Upper lobe of left lung (tissue), 6 donors: ENCODE results near the gene FUT6. TPM values are rescaled to one million over a fixed set of nuclear protein-coding genes. Genes with fewer than 3 reads are reported as not detected.
A peak's percentile ranks its signal among the peaks of the same experiment; 100 is the strongest.

Experiments used
- ATAC-seq, 2 donors: fragments of 200-7000 bp; cut with Tn5 transposase; one replicate each; pipeline ENCODE4 v1.9.1; 2022; ENCODE audit warnings: mild to moderate bottlenecking in 2 of 2, moderate library complexity in 2 of 2; ENCODE audit not compliant: low FRiP score in 2 of 2
- DNase-seq, 2 donors: peaks; one replicate each; pipeline ENCODE4 v3.0.0-alpha.2; 2019 to 2020
- H3K27ac ChIP-seq, 4 donors: fragments of 200-600 bp; sonication (generic); one replicate each; pipeline ENCODE4 v1.5.1; 2016 to 2019
- H3K27me3 ChIP-seq, 4 donors: fragments of 200-600 bp; sonication (generic); one replicate each; pipeline ENCODE4 v1.5.1; 2017 to 2019
- H3K36me3 ChIP-seq, 4 donors: fragments of 200-600 bp; sonication (generic); one replicate each; pipeline ENCODE4 v1.5.1; 2016 to 2019
- H3K4me1 ChIP-seq, 4 donors: fragments of 200-600 bp; sonication (generic); one replicate each; pipeline ENCODE4 v1.5.1; 2018 to 2019
- H3K4me3 ChIP-seq, 4 donors: fragments of 200-600 bp; sonication (generic); one replicate each; pipeline ENCODE4 v1.5.1; 2017 to 2019; ENCODE audit warnings: mild to moderate bottlenecking in 2 of 4, moderate library complexity in 1 of 4
- H3K9me3 ChIP-seq, 4 donors: fragments of 200-600 bp; sonication (generic); one replicate each; pipeline ENCODE4 v1.5.1; 2018 to 2019
- CTCF ChIP-seq, 6 experiments: fragments of 450-650 bp in 4 of 6; fragments of 200-600 bp in 2 of 6; sonication (generic) in 2 of 6; IDR thresholded peaks; one replicate each; pipeline ENCODE4 v1.5.1; 2016 to 2019; ENCODE audit warnings: antibody characterized with exemption in 6 of 6
- EP300 ChIP-seq, 4 donors: sonication (generic); formaldehyde crosslinking; IDR thresholded peaks; one replicate each; pipeline ENCODE4 v1.5.1; 2017; ENCODE audit warnings: antibody characterized with exemption in 4 of 4, control low read depth in 2 of 4
- POLR2A ChIP-seq, 4 donors: fragments of 450-650 bp; IDR thresholded peaks; one replicate each; pipeline ENCODE4 v1.5.1; 2016 to 2017; ENCODE audit warnings: antibody characterized with exemption in 4 of 4, mild to moderate bottlenecking in 2 of 4
- POLR2AphosphoS5 ChIP-seq, 2 donors: sonication (generic); formaldehyde crosslinking; IDR thresholded peaks; one replicate each; pipeline ENCODE4 v1.5.1; 2017; ENCODE audit warnings: antibody characterized with exemption in 2 of 2
- WGBS, 2 donors: methylation state at CpG; one replicate each; pipeline ENCODE4 v1.1.5; 2017 to 2018; 5-methylcytosine and 5-hydroxymethylcytosine counted together
- total RNA-seq, 6 donors: library from RNA; depleted of rRNA in 4 of 6; stranded (reverse); fragments of >200 nt in 4 of 6; gene quantifications; one replicate each; pipeline versions ENCODE4 v1.1.0 to v1.2.1, GENCODE V29; 2016 to 2021
- donor health status: DM: no; HTN: no; CAD: no; lungs with moderate emphysema.
- donor health status: DM: no; HTN: yes; CAD: no; lungs with severe emphysema.

Gene FUT6
- total RNA-seq, 6 donors from 2014 or later: 0.30 to 3.6 (median 0.82) TPM

DNA sequence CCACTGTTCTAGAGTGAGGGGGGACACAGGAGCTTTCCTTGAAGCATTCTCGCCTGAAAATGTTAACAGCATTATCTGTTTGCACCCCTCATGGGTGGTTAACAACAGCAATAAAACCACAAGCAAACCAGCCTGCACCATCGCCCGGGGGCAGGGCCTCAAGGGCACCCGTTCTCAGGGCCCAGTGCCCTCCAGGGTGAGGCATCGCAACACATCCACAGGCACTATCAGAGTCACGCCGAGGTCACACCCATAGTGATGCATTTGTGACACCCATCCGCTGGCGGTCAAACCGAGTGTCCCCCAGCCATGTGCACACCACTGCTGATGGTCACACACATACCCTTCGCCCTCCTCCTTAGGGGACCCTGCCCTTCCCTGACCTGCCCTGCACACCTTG is 26.3 kb upstream of the FUT6 start:
- H3K36me3 ChIP-seq: no peaks in the 10 kb centered on the region
- TF ChIP-seq POLR2AphosphoS5 (IDR thresholded peaks at IDR 0.05) (no peak), CTCF (IDR thresholded peaks at IDR 0.05) (no peak), EP300 (IDR thresholded peaks at IDR 0.05) (no peak), POLR2A (IDR thresholded peaks at IDR 0.05) (no peak)
- no peaks in the 10 kb centered on the region for H3K4me1 ChIP-seq
- DNase-seq: no peak
- 85 to 88% methylated on average over 7 to 11 of the region's 11 CpGs for WGBS, 2 donors
- H3K4me3 ChIP-seq: no peak overlapping the region
- ATAC-seq: no peak
- H3K27ac ChIP-seq: no peak overlapping the region
- H3K27me3 ChIP-seq: no peaks in the 10 kb centered on the region
- H3K9me3 ChIP-seq: no peaks in the 10 kb centered on the region

DNA sequence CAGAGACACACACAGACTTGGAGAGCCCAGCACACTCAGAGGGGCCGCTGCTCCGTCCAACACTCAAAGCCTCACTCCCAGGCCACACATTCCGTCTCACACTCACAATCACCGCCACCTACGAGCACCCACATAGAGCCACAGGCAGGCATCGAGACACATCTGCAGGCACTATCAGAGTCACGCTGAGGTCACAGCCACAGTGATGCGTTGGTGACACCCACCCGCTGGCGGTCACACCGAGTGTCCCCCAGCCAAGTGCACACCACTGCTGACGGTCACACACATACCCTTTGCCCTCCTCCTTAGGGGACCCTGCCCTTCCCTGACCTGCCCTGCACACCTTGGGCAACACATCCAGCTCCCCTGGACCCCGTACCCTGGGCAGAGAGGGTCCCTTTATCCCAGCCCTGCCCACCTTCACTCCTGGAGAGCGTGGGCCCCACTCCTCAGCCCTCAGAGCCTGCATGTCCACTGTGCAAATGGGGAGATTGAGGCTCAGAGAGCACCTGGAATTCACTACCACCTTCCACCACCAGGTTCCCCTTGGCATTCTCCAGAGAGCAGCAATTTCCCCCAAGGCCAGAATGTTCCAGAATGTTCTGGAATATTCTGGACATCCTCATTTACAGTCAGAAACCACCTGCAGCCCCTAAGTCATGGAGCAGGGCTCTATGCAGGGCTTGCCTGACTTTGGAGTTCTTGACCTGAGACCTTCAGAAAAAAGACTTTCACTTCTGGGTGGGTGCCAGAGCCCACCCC is 25.4 kb upstream of the FUT6 start:
- H3K4me1 ChIP-seq: no peaks in the 10 kb centered on the region
- H3K9me3 ChIP-seq: no peaks in the 10 kb centered on the region
- no peaks in the 10 kb centered on the region for H3K27me3 ChIP-seq
- no peaks in the 10 kb centered on the region for H3K36me3 ChIP-seq
- H3K27ac ChIP-seq: no peak overlapping the region
- no peak overlapping the region for H3K4me3 ChIP-seq
- WGBS, 2 donors: 77 to 88% methylated on average over 11 to 14 of the region's 14 CpGs
- no peak for DNase-seq
- no peak for ATAC-seq
- TF ChIP-seq CTCF (IDR thresholded peaks at IDR 0.05): peak in 1 of 6 experiments; percentile 21
- TF ChIP-seq POLR2AphosphoS5 (IDR thresholded peaks at IDR 0.05): no peak

GRCh38 chr19:5864013-5864720 is 24.7 kb upstream of the FUT6 start:
- H3K36me3 ChIP-seq: no peaks in the 10 kb centered on the region
- no peaks in the 10 kb centered on the region for H3K27me3 ChIP-seq
- WGBS, 2 donors: 88 to 89% methylated on average over 8 of the region's 9 CpGs
- DNase-seq (no peak), ATAC-seq (no peak)
- H3K9me3 ChIP-seq: no peaks in the 10 kb centered on the region
- TF ChIP-seq EP300 (IDR thresholded peaks at IDR 0.05) (no peak), CTCF (IDR thresholded peaks at IDR 0.05) (no peak), POLR2AphosphoS5 (IDR thresholded peaks at IDR 0.05) (no peak), POLR2A (IDR thresholded peaks at IDR 0.05) (no peak)
- no peak overlapping the region for H3K27ac ChIP-seq
- H3K4me3 ChIP-seq: no peak overlapping the region
- no peaks in the 10 kb centered on the region for H3K4me1 ChIP-seq

DNA sequence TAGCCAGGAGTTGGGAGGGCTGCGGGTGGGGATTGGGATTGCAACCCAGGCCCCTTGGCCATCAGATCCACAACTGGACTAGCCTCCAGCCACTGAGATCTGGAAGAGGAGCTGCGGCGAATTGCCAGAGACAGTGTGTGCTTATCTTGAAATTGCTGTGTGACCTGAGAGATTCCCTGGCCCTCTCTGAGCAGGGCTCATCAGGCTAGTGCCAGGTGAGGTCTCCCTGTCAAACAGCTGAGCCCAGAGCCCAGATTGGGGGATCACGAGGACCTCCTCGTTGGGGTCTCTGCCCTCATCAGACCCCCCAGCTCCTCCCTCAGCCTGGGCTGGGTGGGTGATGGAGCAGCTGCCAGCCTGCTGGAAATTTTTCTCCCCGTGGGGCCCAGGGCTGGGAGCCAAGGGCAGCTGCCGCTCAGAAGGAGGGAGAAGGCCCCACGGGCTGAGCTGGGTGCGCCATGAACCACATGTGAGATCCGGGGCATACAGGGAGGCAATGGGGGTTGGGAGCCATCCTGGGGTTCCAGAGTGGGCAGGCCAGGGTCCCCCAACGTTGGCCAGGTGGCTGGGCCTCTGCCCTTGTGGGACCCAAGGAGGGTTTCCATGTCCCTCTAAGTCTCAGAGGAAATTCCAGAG is 23.6 kb upstream of the FUT6 start:
- 73 to 76% methylated on average over 6 to 10 of the region's 11 CpGs for WGBS, 2 donors
- H3K36me3 ChIP-seq: no peaks in the 10 kb centered on the region
- H3K4me1 ChIP-seq: no peaks in the 10 kb centered on the region
- ATAC-seq (no peak), DNase-seq (peak in 1 of 2 donors; percentile 31)
- no peak overlapping the region for H3K27ac ChIP-seq
- H3K9me3 ChIP-seq: no peaks in the 10 kb centered on the region
- no peaks in the 10 kb centered on the region for H3K27me3 ChIP-seq
- no peak overlapping the region for H3K4me3 ChIP-seq
- TF ChIP-seq POLR2A (IDR thresholded peaks at IDR 0.05) (no peak), CTCF (IDR thresholded peaks at IDR 0.05) (no peak), POLR2AphosphoS5 (IDR thresholded peaks at IDR 0.05) (no peak), EP300 (IDR thresholded peaks at IDR 0.05) (no peak)
